Measurements from ENCODE around the gene HELZ. TPM values are rescaled to one million over a fixed set of nuclear protein-coding genes. Genes with fewer than 3 reads are reported as not detected.

The HELZ gene
- total RNA-seq, 4 donors from 2014 or later = 47.3 to 95.4 (median 61.3) TPM

DNA sequence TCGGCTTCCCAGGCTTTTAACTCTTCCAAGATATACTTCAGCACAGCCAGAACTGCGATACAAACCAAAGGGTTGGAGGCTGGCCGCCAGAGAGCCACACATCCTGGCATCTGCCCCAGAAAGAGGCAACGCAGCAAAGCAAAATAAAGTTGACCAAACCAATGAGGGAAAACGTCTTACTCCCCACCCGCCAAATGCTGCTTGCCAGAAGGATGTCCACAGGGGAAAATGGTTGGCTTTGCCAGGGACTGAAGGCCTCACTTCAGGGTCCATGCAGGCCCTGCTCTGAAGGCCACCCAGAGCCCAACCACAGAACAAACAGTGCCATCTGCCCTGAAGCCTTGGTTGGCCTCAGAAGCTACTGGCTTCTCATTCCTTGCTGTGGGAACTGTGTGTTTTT, 185.6 kb downstream of the HELZ start:
- 64 to 68% methylated on average over 6 of the region's 6 CpGs for WGBS, 2 donors
- DNase-seq (ENCODE audit: low spot score in 2 of 2) = no peak
- Histone ChIP-seq H3K36me3 (no peaks in the 10 kb centered on the region), H3K4me3 (no peak overlapping the region), H3K27me3 (no peaks in the 10 kb centered on the region), H3K4me1 (no peaks in the 10 kb centered on the region), H3K9me3 (no peaks in the 10 kb centered on the region), H3K27ac (no peak overlapping the region)
- TF ChIP-seq POLR2A (IDR thresholded peaks at IDR 0.05) = no peak

DNA sequence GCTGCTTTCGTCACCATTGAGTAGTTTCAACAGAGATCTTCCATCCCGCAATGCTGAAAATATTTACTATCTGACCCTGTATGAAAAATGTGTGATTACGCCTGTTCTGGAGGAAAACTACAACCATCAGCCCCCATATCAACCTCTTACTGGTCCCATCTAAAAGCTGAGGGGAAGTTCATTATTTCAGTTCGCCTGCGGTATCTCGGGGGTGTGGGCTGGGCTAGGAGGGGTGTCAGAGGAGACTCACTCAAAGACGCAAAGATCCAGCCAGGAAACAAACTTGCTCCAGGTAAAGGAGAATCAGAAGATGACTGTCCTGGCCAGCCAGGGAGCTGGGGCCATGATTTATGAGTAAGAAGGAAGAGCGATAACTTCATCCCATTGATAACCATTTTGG, 187.0 kb downstream of the HELZ start:
- TF ChIP-seq POLR2A (IDR thresholded peaks at IDR 0.05) (no peak), CTCF (IDR thresholded peaks at IDR 0.05) (no peak), EP300 (IDR thresholded peaks at IDR 0.05) (no peak)
- no peaks in the 10 kb centered on the region for H3K9me3 ChIP-seq
- H3K27me3 ChIP-seq = no peaks in the 10 kb centered on the region
- no peaks in the 10 kb centered on the region for H3K36me3 ChIP-seq
- H3K27ac ChIP-seq = no peak overlapping the region
- no peak for DNase-seq (ENCODE audit: low spot score in 2 of 2)
- no peak overlapping the region for H3K4me3 ChIP-seq
- H3K4me1 ChIP-seq = no peaks in the 10 kb centered on the region
- WGBS, 2 donors = 94% methylated on average over 8 of the region's 8 CpGs

GRCh38 chr17:67056746-67057490, 188.1 kb downstream of the HELZ start:
- Histone ChIP-seq H3K36me3 (no peaks in the 10 kb centered on the region), H3K27me3 (no peaks in the 10 kb centered on the region), H3K9me3 (no peaks in the 10 kb centered on the region), H3K4me3 (no peak overlapping the region), H3K4me1 (no peaks in the 10 kb centered on the region), H3K27ac (no peak overlapping the region)
- 84 to 86% methylated on average over 18 of the region's 18 CpGs for WGBS, 2 donors
- no peak for DNase-seq (ENCODE audit: low spot score in 2 of 2)
- no peak for TF ChIP-seq CTCF (IDR thresholded peaks at IDR 0.05)

- H3K9me3 ChIP-seq = no peaks in the 10 kb centered on the region
- WGBS, 2 donors = 77 to 83% methylated on average over 29 of the region's 29 CpGs
- H3K27me3 ChIP-seq = no peaks in the 10 kb centered on the region
- H3K4me1 ChIP-seq = no peaks in the 10 kb centered on the region
- no peak for TF ChIP-seq CTCF (IDR thresholded peaks at IDR 0.05)
- no peak for TF ChIP-seq POLR2A (IDR thresholded peaks at IDR 0.05)
- no peak for TF ChIP-seq EP300 (IDR thresholded peaks at IDR 0.05)
- H3K4me3 ChIP-seq = no peak overlapping the region
- H3K27ac ChIP-seq = no peak overlapping the region
- no peaks in the 10 kb centered on the region for H3K36me3 ChIP-seq
- no peak for DNase-seq (ENCODE audit: low spot score in 2 of 2)
These were observed 188.9 kb downstream of the HELZ start for GRCh38 chr17:67055811-67056745.

- Histone ChIP-seq H3K36me3 (peaks cover 0 to under 1% (median 0%) of the 10 kb centered on the region in 3 donors), H3K27me3 (no peaks in the 10 kb centered on the region), H3K4me1 (no peaks in the 10 kb centered on the region), H3K4me3 (no peak overlapping the region), H3K9me3 (peaks cover 0 to 10% (median 0%) of the 10 kb centered on the region in 4 donors), H3K27ac (no peak overlapping the region)
- TF ChIP-seq CTCF (IDR thresholded peaks at IDR 0.05) = no peak
- no peak for TF ChIP-seq POLR2A (IDR thresholded peaks at IDR 0.05)
- no peak for TF ChIP-seq EP300 (IDR thresholded peaks at IDR 0.05)
- no peak for DNase-seq (ENCODE audit: low spot score in 2 of 2)
- 86 to 92% methylated on average over 5 to 19 of the region's 19 CpGs for WGBS, 2 donors
These were observed 190.0 kb downstream of the HELZ start for GRCh38 chr17:67055041-67055443.
